ENCODE data around the gene MARK3. TPM values are rescaled to one million over a fixed set of nuclear protein-coding genes. Genes with fewer than 3 reads are reported as not detected.

The MARK3 gene
- polyA plus RNA-seq, 1 donor (not counting 4 experiments of a cell fraction or from before 2014, with no cell fraction given) = 133 TPM

GRCh38 chr14:103512701-103513611, 127.7 kb downstream of the MARK3 start:
- Histone ChIP-seq H3K9me1 (ENCODE audit: control insufficient read depth, extremely low read depth, insufficient read depth, low read length) (peaks cover 4% of the 10 kb centered on the region), H3K27me3 (ENCODE audit: control insufficient read depth, extremely low read depth, insufficient read depth, low read length) (no peaks in the 10 kb centered on the region), H4K20me1 (ENCODE audit: control insufficient read depth, extremely low read depth, insufficient read depth, low read length) (peaks cover 5% of the 10 kb centered on the region), H3K4me3 (ENCODE audit: control insufficient read depth in 2 of 3, extremely low read depth in 1 of 3, insufficient read depth in 2 of 3, low read depth in 1 of 3, low read length in 3 of 3) (peak overlapping the region in 2 of 3 experiments; percentile 22 to 34), H3K36me3 (ENCODE audit: control insufficient read depth in 2 of 2, extremely low read depth in 1 of 2, insufficient read depth in 2 of 2, low read length in 2 of 2) (peaks cover 20 to 30% of the 10 kb centered on the region in 2 experiments), H3K4me2 (ENCODE audit: control insufficient read depth, extremely low read depth, insufficient read depth, low read depth, low read length) (peak overlapping the region; percentile 75), H2AFZ (ENCODE audit: control insufficient read depth, low read length) (no peak overlapping the region), H3K4me1 (ENCODE audit: control insufficient read depth, extremely low read depth, insufficient read depth, low read length) (peaks cover 17% of the 10 kb centered on the region), H3K9ac (ENCODE audit: control insufficient read depth, extremely low read depth, insufficient read depth, low read length) (peak overlapping the region; percentile 69), H3K27ac (ENCODE audit: control insufficient read depth, insufficient read depth, low read length) (peak overlapping the region; percentile 86), H3K79me2 (ENCODE audit: control insufficient read depth, insufficient read depth, low read length) (no peaks in the 10 kb centered on the region), H3K9me3 (ENCODE audit: control insufficient read depth, low read depth, low read length) (no peaks in the 10 kb centered on the region)
- DNase-seq (ENCODE audit: low read depth, low spot score) (peak; percentile 77), FAIRE-seq (peak; percentile 98)
- TF ChIP-seq EZH2 (IDR thresholded peaks at IDR 0.05; ENCODE audit: low read length) = no peak
- TF ChIP-seq, protein P1, sequence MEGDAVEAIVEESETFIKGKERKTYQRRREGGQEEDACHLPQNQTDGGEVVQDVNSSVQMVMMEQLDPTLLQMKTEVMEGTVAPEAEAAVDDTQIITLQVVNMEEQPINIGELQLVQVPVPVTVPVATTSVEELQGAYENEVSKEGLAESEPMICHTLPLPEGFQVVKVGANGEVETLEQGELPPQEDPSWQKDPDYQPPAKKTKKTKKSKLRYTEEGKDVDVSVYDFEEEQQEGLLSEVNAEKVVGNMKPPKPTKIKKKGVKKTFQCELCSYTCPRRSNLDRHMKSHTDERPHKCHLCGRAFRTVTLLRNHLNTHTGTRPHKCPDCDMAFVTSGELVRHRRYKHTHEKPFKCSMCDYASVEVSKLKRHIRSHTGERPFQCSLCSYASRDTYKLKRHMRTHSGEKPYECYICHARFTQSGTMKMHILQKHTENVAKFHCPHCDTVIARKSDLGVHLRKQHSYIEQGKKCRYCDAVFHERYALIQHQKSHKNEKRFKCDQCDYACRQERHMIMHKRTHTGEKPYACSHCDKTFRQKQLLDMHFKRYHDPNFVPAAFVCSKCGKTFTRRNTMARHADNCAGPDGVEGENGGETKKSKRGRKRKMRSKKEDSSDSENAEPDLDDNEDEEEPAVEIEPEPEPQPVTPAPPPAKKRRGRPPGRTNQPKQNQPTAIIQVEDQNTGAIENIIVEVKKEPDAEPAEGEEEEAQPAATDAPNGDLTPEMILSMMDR (optimal IDR thresholded peaks at IDR 0.05 in 1 of 3, IDR thresholded peaks at IDR 0.05 in 1 of 3, conservative IDR thresholded peaks at IDR 0.05 in 1 of 3; ENCODE audit: extremely low read depth in 1 of 3, insufficient read depth in 2 of 3, low read length in 3 of 3) = no peak
- dilution Hi-C loops (cut with MboI; ENCODE audit: extremely low pct_ligation_motif_present, low sequenced_read_pairs) = no loop called here

DNA sequence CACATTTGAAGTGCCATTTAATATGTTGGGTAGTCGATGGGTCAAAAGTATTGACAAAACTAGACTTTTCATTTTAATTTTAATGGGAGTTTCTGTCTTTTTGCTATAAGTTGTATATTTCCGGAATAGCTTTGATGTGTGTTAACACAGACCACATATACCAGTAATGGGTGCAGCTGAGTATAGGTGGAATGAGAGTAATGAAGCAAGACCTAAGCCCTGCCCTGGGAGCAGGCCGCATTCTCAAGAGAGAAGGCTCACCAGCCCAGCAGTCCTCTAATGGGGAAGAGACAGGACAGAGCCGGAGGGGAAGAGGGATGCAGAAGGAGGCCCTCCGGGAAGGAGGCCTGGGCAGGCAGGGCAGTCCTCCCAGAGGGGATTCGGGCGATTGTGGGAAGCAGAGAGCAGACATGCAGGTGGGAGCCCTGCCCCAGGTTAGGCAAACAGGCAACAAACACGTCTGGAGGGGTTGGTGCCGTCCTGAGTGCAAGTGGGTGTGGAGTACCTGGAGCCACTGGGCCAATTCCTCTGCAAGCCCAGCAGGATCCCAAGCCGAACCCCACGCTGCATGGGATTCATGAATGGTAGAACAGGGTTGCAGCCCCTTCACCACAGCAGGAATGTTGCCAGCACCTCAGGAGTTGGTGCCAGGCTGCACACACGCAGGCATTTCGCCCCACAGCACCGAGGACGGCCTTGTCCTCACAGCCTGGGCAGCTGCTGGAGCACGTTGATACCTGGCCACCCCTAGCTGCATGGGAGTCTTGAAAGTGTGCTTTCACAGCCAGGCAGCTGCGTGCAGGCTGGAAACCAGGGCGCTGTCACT, 129.6 kb downstream of the MARK3 start:
- H3K9ac ChIP-seq (ENCODE audit: control insufficient read depth, extremely low read depth, insufficient read depth, low read length) = no peak overlapping the region
- H3K9me3 ChIP-seq (ENCODE audit: control insufficient read depth, low read depth, low read length) = no peaks in the 10 kb centered on the region
- no peak overlapping the region for H3K27ac ChIP-seq (ENCODE audit: control insufficient read depth, insufficient read depth, low read length)
- DNase-seq (ENCODE audit: low read depth, low spot score) (no peak), FAIRE-seq (no peak)
- no peaks in the 10 kb centered on the region for H3K79me2 ChIP-seq (ENCODE audit: control insufficient read depth, insufficient read depth, low read length)
- H3K9me1 ChIP-seq (ENCODE audit: control insufficient read depth, extremely low read depth, insufficient read depth, low read length) = peaks cover 4% of the 10 kb centered on the region
- no peak overlapping the region for H3K4me2 ChIP-seq (ENCODE audit: control insufficient read depth, extremely low read depth, insufficient read depth, low read depth, low read length)
- dilution Hi-C loops (cut with MboI; ENCODE audit: extremely low pct_ligation_motif_present, low sequenced_read_pairs) = no loop called here
- peaks cover 3% of the 10 kb centered on the region for H3K27me3 ChIP-seq (ENCODE audit: control insufficient read depth, extremely low read depth, insufficient read depth, low read length)
- no peak for TF ChIP-seq EZH2 (IDR thresholded peaks at IDR 0.05; ENCODE audit: low read length)
- TF ChIP-seq, protein P1 (optimal IDR thresholded peaks at IDR 0.05 in 1 of 3, IDR thresholded peaks at IDR 0.05 in 1 of 3, conservative IDR thresholded peaks at IDR 0.05 in 1 of 3; ENCODE audit: extremely low read depth in 1 of 3, insufficient read depth in 2 of 3, low read length in 3 of 3) = no peak
- no peak overlapping the region for H3K4me3 ChIP-seq (ENCODE audit: control insufficient read depth in 2 of 3, extremely low read depth in 1 of 3, insufficient read depth in 2 of 3, low read depth in 1 of 3, low read length in 3 of 3)
- peaks cover 7% of the 10 kb centered on the region for H4K20me1 ChIP-seq (ENCODE audit: control insufficient read depth, extremely low read depth, insufficient read depth, low read length)
- H3K36me3 ChIP-seq (ENCODE audit: control insufficient read depth in 2 of 2, extremely low read depth in 1 of 2, insufficient read depth in 2 of 2, low read length in 2 of 2) = peaks cover 11 to 22% of the 10 kb centered on the region in 2 experiments
- H3K4me1 ChIP-seq (ENCODE audit: control insufficient read depth, extremely low read depth, insufficient read depth, low read length) = peaks cover 33% of the 10 kb centered on the region
- H2AFZ ChIP-seq (ENCODE audit: control insufficient read depth, low read length) = no peak overlapping the region
